SKM-1 treated with dmso at 0.1 percent for 144 hours (cell line): Measurements from ENCODE around the gene ZNF229.
"Not testable (repeated sequence)": the region's sequence is repeated elsewhere in the genome, so short reads cannot be mapped to it uniquely, and the experiment has no call there.

ENCODE experiments used
- DNase-seq: peaks from one replicate; lab custom pipeline; 2025; ENCODE audit not compliant: unreplicated experiment; lab: John Stamatoyannopoulos, UW

Gene ZNF229

DNA sequence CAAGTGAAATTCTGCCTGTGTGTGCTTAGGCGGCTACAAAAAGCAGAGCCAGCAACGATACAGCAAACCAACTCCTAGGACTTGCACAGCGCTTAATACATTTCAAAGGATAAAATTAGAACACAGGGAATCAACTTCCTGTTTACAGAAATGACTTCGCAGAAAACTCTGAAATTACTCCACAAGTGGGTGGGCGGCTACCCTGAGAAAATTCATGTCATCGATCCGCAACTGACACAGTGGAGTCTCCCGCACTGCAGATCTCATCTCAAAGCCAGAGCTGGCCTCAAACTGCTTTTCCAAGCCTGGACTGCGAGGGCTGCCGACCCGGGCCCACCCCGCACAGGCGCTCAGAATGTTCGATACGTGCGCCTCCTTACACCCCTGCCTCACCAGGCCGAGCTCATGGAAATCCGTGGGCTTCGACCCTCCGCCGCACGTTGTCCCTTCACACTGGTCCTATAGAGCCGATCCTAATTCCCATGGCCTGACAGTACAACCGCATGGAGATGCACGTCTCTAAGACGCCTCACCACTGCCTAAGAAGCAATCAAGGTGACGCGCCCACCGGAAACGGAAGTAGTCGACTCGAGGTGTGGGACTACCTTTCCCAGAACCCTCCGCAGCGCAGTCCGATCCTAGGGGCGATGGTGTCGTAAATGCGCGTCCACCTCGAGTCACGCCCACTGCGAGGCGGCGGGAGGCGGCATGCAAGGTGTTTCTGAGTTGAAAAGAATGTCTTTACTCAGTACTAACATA, at the start of gene ZNF229:
Gene ZNF229 (minus strand): TSS at position 557 of the 759 bp plus-strand sequence. CDS start 5,625 bp downstream, outside the sequence.
- no peak for DNase-seq

DNA sequence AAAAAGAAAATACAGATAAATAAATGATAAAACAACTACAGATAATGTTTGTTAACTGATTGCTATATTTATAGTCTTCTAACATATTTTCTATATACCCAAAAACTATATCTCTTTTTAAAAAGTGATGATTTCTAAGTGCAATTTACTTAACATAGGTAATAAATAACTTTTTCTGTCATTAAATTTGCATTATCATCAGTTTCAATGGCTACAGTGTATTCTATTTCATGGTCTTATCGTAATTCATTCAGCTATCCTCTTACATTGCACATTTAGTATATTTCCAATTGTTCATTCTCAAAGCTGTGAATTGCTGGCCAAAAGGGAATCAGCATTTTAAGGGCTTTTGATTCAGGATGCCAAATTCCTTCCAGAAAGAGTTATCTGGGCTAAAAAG, 48.4 kb upstream of the ZNF229 start:
- DNase-seq, result no peak

DNA sequence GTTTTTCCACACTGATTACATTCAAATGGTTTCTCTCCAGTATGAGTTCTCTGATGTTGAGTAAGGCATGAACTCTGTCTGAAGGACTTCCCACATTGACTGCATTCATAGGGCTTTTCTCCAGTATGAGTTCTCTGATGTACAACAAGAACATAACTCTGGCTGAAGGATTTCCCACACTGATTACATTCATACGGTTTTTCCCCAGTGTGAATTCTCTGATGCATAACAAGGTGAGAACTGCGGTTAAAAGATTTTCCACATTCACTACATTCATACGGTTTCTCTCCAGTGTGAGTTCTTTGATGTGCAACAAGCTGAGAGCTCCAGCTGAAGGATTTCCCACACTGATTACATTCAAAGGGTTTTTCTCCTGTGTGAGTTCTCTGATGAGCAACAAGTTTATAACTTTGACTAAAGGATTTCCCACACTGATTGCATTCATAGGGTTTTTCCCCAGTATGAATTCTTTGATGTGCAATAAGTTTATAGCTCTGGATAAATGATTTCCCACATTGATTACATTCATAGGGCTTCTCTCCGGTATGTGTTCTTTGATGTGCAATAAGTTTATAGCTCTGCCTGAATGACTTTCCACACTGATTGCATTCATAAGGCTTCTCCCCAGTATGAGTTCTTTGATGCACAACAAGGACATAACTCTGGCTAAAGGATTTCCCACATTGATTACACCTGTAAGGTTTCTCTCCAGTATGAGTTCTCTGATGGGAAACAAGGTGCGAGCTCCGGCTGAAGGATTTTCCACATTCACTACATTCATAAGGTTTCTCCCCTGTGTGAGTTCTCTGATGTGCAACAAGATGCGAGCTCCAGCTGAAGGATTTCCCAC, 28.5 kb upstream of the ZNF229 start:
- DNase-seq, result no peak

DNA sequence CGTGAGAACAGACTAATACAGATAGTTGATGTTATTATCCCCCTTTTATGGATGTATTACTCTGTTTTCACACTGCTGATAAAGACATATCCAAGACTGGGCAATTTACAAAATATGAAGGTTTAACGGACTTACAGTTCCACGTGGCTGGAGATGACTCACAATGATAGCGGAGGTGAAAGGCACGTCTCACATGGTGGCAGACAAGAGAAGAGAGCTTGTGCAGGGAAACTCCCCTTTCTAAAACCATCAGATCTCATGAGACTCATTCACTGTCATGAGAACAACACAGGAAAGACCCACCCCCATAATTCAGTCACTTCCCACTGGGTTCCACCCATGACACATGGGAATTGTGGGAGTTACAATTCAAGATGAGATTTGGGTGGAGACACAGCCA, 20.5 kb upstream of the ZNF229 start:
- not testable (repeated sequence) for DNase-seq

DNA sequence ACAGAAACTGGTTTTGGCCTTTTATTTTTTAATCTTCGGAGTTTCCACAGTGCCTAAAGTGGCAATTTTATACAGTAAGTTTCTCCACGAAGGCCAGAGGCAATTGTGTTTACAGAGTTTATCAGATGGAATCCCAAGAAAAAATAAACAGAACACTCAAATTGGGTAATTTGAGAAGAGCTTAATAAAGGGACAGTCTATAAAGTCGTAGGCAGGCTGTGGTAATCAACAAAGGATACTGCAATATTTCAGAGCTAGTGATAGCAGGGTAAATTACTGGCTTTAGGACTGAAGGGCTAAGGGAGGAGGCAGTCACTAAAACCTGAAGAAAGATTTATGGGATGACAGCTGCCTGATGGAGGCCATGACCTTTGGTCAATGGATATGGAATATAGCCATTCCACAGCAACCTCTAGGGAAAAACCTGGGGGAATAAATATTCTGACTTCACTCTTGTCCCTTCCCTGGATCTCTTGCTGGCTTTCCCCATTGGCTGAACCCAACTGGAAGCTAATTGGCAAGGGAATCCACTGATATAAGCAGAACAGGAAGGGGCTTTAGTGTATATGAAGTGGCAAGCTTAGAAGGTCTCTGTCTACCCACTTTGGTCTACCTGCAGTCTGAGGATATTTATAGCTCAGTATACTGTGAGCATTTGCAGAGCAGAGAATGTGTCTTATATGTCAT, 14.5 kb upstream of the ZNF229 start:
- not testable (repeated sequence) for DNase-seq

DNA sequence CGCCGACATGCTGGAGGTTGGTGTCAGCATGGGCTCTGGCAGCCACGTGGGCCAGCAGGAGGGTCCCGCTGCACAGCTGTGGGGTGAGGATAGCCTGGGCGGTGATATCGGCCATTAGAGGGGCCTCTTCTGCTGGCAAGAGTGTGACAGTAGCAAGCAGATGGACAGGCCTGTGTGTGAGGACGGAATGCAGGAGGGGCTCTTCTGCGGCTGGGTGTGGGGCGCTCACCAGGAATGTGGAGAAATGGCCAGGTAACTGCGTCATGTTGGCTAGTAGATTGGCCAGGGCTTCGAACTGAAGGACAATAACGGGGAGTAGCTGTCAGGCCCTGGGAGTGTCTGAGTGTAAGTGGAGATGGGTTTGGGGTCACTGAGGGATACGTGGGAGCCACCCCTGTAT, 7.7 kb upstream of the ZNF229 start:
- DNase-seq, result not testable (repeated sequence)

DNA sequence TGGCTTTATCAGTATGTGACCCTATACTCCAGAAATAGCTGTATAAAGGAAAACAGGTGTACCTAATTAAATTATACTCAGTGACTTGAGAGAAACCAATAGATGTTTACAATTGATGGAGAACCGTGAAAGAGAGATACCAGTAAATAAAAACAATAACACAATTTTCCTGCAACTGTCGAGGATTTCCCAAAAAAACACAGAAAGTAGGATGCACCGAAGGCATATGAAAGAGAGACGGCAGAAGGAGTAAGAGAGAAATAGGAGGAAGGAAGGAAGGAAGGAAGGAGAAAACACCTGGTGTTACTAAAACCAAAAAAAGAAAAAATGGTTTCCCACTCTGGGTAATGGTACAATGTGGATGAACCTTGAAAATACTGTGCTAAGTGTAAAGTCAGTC, 6.8 kb upstream of the ZNF229 start:
- DNase-seq, result no peak

DNA sequence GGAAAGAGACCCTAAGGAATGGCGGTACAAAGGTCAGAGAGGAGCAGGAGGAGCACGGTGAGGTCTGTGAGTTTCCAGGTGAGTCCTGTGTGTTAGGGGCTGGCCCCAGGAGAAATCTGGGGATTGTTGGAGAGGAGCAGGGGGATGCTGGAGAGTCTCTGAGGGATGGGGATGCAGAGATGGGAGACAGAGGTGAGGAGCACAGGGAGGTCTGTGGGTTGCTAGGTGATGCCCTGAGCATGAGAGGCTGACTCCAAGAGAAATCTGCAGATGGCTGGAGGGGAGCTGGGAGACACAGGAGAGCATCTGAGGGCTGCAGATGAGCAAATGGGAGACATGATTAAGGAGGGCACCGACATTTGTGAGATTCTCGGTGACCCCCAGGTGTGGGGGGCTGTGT, 4.1 kb upstream of the ZNF229 start:
- DNase-seq, result no peak

DNA sequence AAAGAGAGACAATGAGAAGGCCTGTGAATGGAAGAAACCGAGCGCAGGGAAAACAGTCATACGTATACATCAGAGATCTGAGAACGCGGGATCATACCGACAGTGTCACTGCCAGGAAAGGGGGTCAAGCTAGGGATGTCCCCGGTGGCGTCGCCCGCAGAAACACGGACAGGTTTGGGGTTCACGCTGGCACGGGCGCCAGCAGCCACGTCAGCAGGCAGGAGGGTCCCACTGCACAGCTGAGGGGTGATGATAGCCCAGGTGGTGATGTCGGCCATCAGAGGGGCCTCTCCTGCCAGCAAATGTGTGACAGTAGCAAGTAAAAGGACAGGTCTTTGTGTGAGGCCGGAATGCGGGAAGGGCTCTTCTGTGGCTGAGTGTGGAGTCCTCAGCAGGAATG, 3.4 kb upstream of the ZNF229 start:
- no peak for DNase-seq

DNA sequence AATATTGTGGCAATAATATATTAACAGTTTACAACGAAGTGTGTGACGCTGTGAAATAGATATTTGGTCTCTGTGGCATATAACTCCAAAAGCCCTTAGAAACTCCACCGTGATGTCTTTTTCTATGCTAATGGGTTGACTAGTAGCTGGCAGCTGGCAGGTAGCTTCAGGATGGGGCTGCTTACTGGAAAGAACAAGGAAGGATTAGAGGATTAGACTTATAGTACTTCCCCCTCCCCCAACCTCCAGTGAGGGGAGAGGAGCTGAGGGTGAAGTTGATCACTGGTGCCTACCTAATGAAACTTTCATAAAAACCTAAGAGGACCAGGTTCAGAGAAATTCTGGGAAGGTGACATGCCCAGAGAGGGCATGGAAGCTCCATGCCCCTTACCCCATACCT, 9.8 kb downstream of the ZNF229 start:
- DNase-seq, result no peak

DNA sequence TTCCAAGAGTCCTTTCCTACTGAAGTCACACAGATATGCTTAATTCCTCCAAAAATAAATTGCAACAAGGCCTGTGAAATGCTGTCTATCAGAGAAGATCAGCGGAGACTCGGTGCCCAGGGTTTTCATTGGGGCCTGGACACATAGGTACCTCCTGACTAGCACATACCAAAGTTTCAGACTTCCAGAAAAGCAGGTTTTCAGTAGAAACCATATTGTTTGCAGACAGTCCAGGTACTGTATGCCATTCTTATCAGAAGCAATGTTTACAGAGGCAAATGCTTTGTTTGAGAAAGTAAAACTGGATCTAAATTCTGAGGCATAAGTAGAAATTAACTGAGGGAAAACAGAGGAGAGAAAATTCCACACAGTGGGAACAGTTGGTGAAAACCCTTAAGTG, 12.8 kb downstream of the ZNF229 start:
- no peak for DNase-seq

DNA sequence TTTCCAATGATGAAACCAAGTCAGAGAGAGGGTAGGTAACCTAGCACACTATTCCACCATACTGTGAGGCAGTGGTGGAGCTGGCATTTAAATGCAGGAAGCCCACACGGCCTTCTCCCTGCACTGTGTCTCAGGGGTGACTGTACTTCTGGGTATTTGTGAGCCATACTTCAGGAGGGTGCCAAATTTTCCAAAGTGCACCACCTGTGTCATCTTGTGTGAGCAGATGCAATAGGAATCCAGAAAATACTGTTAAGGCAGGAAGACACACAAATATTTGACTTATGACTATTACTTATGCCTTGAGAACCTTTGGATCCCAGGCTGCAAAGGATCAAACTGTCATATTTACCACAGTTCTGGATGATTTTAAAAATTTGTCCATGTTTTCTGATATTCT, 17.3 kb downstream of the ZNF229 start:
- no peak for DNase-seq

DNA sequence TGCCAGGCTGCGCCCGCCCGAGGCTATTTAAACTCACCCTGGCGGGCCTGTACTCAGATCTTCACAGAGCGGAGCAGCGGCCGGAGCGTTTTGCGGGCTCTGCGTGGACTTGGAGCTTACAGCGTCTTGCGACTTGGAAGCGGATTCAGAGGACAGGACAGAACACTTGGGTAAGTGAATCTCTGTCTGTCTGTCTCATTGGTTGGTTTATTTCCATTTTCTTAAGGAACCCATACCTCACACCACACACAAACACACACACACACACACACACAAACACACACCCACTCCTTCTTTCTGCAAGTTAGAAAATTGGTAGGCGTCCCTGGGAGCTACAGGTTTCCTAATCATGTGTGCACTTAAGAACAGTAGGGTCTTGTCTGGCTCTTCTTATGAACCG, 32.7 kb downstream of the ZNF229 start:
- DNase-seq, result not testable (repeated sequence)

DNA sequence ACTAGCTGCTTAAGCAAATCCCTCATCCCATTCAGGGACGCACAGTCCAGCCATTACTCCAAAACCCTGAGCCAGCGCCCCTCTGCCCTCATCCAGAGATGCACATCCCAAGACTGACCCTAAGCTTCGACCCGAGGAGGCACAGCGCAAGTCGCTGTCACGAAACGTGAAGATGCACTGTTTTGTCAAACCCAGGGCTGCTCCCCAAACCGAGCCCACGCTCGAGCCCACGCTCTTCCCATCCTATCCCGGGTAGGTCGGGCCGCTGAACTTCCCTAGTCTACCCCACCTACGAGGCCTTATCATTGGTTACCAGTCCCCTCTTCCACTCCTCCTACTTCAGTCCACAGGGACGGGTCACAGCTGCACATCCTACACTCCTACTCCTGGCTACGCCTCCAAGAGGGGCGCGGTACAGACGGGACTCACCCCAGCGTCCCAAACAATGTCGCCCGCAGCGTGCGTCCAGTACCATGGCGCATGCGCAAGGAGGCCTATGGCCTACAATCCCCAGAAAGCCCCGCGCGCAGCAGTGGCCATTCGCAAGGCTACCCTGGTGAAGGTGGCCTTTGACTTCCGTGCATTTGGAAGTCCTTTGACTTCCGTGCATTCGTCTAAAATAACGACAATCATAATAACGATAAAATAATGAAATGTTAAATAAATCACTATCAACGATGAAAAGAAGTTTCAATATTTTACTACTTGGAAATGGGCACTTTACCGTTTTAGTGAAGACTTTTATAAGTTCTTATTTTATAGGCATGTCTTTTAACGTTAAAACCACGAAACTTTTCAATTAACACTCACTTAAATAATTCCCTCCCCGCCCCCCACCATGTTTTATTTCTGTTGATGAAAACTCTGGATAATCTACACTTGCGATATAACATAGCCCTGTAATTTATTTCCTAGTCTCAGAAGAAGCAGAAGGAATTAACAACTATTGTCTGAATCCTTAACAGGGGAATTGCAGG, 46.8 kb downstream of the ZNF229 start, which contains the start of gene ZNF285:
Gene ZNF285 (minus strand): TSS at position 470 of the 977 bp plus-strand sequence. CDS start 4,395 bp downstream, outside the sequence.
- no peak for DNase-seq

DNA sequence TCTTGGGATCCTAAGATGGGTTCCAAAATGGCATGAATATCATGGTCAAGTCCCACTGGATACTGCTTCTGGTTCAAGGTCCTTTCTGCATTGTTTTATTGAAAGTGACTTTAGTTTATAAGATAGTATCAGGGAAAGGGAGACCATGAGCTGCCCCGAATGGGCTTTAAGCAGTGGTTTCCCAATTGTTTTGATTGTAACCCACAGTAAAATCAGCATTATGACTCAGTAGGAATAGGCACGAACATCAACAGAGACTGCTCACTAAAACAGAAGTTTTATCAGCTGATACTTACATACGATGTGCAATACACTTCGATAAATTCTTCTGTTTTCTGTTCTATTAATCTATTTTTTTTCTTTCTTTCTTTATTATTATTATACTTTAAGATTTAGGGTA, 59.0 kb downstream of the ZNF229 start:
- not testable (repeated sequence) for DNase-seq
